ENCODE measurements around the gene CDH4. TPM values are rescaled to one million over a fixed set of nuclear protein-coding genes. Genes with fewer than 3 reads are reported as not detected.
"Not testable (repeated sequence)": the region's sequence is repeated elsewhere in the genome, so short reads cannot be mapped to it uniquely, and the experiment has no call there.

Gene CDH4
- total and polyA plus RNA-seq, 2 of the 8 experiments (the other 6 are each of a cell fraction or from before 2014, with no cell fraction given), result 4.3 to 7.9 TPM

DNA sequence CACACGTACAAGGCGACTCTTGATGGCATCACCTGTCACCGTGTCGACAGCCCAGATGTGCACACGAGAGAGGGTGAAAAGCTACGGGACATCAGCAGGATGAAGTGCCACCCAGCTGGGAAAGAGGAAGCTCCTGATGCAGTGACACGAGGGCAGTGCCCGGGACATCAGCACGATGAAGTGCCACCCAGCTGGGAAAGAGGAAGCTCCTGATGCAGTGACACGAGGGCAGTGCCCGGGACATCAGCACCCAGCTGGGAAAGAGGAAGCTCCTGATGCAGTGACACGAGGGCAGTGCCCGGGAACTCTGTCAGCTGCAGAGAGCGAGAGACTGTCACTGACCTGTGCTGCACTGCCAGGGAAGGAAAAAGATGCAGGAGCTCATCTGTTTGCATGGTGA lies 732.4 kb downstream of the CDH4 start:
- H4K91ac ChIP-seq (replicated peaks; ENCODE audit: insufficient read length, low read length); H2BK12ac ChIP-seq (ENCODE audit: low read depth, low read length); H3K79me1 ChIP-seq (ENCODE audit: low read depth, low read length); H3K23ac ChIP-seq (ENCODE audit: insufficient read length); H3K79me2 ChIP-seq (ENCODE audit: control insufficient read depth in 1 of 2, insufficient read depth in 2 of 2, low read length in 2 of 2); DNase-seq (ENCODE audit: low read depth in 1 of 2, low spot score in 2 of 2); H3K27me3 ChIP-seq (replicated peaks in 1 of 4; ENCODE audit: control insufficient read depth in 3 of 4, extremely low read depth in 1 of 4, insufficient read depth in 3 of 4, low read length in 3 of 4); H3K4me3 ChIP-seq (ENCODE audit: extremely low read depth in 1 of 4, insufficient read depth in 2 of 4, low read depth in 3 of 4, low read length in 4 of 4); H4K5ac ChIP-seq (ENCODE audit: insufficient read length, low read depth, low read length); H3K18ac ChIP-seq (ENCODE audit: extremely low read depth, low read length); H3K4me2 ChIP-seq (ENCODE audit: insufficient read depth in 1 of 2, low read depth in 2 of 2, low read length in 2 of 2); H2BK15ac ChIP-seq (ENCODE audit: low read length); H3K56ac ChIP-seq (replicated peaks; ENCODE audit: insufficient read length, low read depth, low read length); H2BK5ac ChIP-seq (ENCODE audit: low read depth, low read length); H3K9ac ChIP-seq (replicated peaks in 1 of 4; ENCODE audit: extremely low read depth in 1 of 4, low read depth in 3 of 4, low read length in 3 of 4); H3K9me3 ChIP-seq (ENCODE audit: insufficient read depth in 2 of 2, low read depth in 1 of 2, low read length in 1 of 2); H3K4ac ChIP-seq (replicated peaks; ENCODE audit: insufficient read length, low read depth, low read length); H4K8ac ChIP-seq (ENCODE audit: extremely low read depth, insufficient read depth, low read length); FAIRE-seq; H3K14ac ChIP-seq (ENCODE audit: insufficient read length); H3K4me1 ChIP-seq (replicated peaks in 1 of 4; ENCODE audit: control insufficient read depth in 3 of 4, insufficient read depth in 4 of 4, low read length in 3 of 4); H2AFZ ChIP-seq (ENCODE audit: low read length); H2BK20ac ChIP-seq (ENCODE audit: low read length); H3K27ac ChIP-seq (ENCODE audit: low read depth, low read length); H4K20me1 ChIP-seq (replicated peaks in 1 of 2; ENCODE audit: control insufficient read depth in 1 of 2, insufficient read depth in 2 of 2, low read length in 2 of 2); H2AK5ac ChIP-seq (ENCODE audit: low read depth, low read length); H2BK120ac ChIP-seq (replicated peaks; ENCODE audit: low read depth, low read length): not testable (repeated sequence)
- H3K23me2 ChIP-seq (ENCODE audit: low read depth, low read length), result peaks cover 11% of the 10 kb centered on the region; the same call in 1 of the 2 replicates
- ChIA-PET CTCF (ENCODE audit: partially characterized antibody) (interaction anchor here (0.7 to 1.2 kb wide), 4 partner anchors 8 to 172 kb away, joined by 3 to 4 read pairs (median 3); no protein-coding TSS in a partner anchor), POLR2A (ENCODE audit: partially characterized antibody) (interaction anchor here (0.6 to 1.0 kb wide), 3 partner anchors 154 to 753 kb away, joined by 3 read pairs; no protein-coding TSS in a partner anchor)
- peaks cover 0 to 14% (median 3%) of the 10 kb centered on the region in 4 experiments; a peak in 4 of 8 replicates for H3K36me3 ChIP-seq (ENCODE audit: control insufficient read depth in 2 of 4, insufficient read depth in 4 of 4, low read length in 3 of 4)
- WGBS, 2 experiments (ENCODE audit: extremely low coverage in 1 of 2, insufficient coverage in 1 of 2, insufficient read length in 1 of 2, insufficient replicate concordance in 2 of 2, low coverage in 1 of 2, low lambda C conversion rate in 2 of 2, missing lambda C conversion rate in 1 of 2), result 95% methylated on average over 11 of the region's 14 CpGs; no CpG with 5 or more reads in 1 of the 2 experiments

Measured in H1 (cell line).